AG04449 (cell line): ENCODE measurements around the gene ARL15.

Source experiments
- CTCF ChIA-PET: fragments of 350-600 bp; formaldehyde crosslinking; extraction: SDS; loops from one replicate; lab custom pipeline; 2021; ENCODE audit warnings: antibody characterized with exemption; lab: Yijun Ruan, JAX
- POLR2A ChIA-PET: fragments of 400-600, 350-600 bp; formaldehyde crosslinking; extraction: SDS; loops from one replicate; lab custom pipeline; 2020; ENCODE audit warnings: antibody characterized with exemption, inconsistent platforms; lab: Yijun Ruan, JAX
- DNase-seq: peaks from one replicate; pipeline ENCODE4 v3.0.0-alpha.2; 2010; ENCODE audit warnings: low read depth, low spot score
- H3K4me3 ChIP-seq: 2 replicates; pipeline ENCODE4 v1.5.1; 2011; ENCODE audit warnings: low read depth, mild to moderate bottlenecking, control low read depth, low read length
- CTCF ChIP-seq: IDR thresholded peaks from one replicate; pipeline ENCODE4 v1.5.1; 2011; ENCODE audit warnings: mild to moderate bottlenecking, moderate library complexity, low read length, control low read depth, inconsistent platforms; ENCODE audit not compliant: insufficient read depth; ENCODE audit errors: missing control alignments

Gene ARL15

GRCh38 chr5:54081415-54081814 is 229.0 kb downstream of the ARL15 start:
- DNase-seq: no peak
- CTCF ChIA-PET: no interaction called here
- no peak for TF ChIP-seq CTCF
- POLR2A ChIA-PET: no interaction called here
- no peak overlapping the region for H3K4me3 ChIP-seq

DNA sequence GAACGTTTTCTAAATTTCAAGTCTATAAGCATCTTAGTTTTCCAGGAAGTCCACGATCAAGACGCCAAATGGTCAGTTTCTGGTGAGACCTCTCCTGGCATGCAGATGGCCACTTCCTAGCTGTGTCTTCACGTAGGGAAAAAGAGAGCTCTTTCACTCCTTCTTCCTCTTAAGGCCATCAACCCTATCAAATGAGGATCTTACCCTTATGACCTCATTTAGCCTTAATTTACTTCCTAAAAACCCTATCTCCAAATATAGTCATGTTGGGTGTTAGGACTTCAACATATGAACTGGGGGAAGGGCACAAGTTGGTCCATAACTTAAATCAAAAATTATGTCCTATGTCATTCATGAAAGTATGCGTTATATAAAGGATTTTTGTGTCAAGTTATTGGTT is 229.5 kb downstream of the ARL15 start:
- TF ChIP-seq CTCF: no peak
- DNase-seq: no peak
- H3K4me3 ChIP-seq: no peak overlapping the region
- CTCF ChIA-PET: no interaction called here
- POLR2A ChIA-PET: no interaction called here

- no peak overlapping the region for H3K4me3 ChIP-seq
- POLR2A ChIA-PET: no interaction called here
- DNase-seq: no peak
- CTCF ChIA-PET: interaction anchor here (1.8 kb wide), 1 partner anchor 12 kb away, joined by 5 read pairs; no protein-coding TSS in a partner anchor
- TF ChIP-seq CTCF: no peak
Observed at GRCh38 chr5:54073735-54074134, 236.6 kb downstream of the ARL15 start.

GRCh38 chr5:54073131-54073530 is 237.2 kb downstream of the ARL15 start:
- DNase-seq: no peak
- no peak for TF ChIP-seq CTCF
- ChIA-PET CTCF (interaction anchor here (1.6 kb wide), 1 partner anchor 13 kb away, joined by 3 read pairs; no protein-coding TSS in a partner anchor), POLR2A (no interaction called here)
- H3K4me3 ChIP-seq: no peak overlapping the region

GRCh38 chr5:54066433-54066832 is 243.9 kb downstream of the ARL15 start:
- no peak for TF ChIP-seq CTCF
- no peak overlapping the region for H3K4me3 ChIP-seq
- ChIA-PET POLR2A (no interaction called here), CTCF (interaction anchor here (1.8 kb wide), 1 partner anchor 20 kb away, joined by 5 read pairs; no protein-coding TSS in a partner anchor)
- DNase-seq: no peak

DNA sequence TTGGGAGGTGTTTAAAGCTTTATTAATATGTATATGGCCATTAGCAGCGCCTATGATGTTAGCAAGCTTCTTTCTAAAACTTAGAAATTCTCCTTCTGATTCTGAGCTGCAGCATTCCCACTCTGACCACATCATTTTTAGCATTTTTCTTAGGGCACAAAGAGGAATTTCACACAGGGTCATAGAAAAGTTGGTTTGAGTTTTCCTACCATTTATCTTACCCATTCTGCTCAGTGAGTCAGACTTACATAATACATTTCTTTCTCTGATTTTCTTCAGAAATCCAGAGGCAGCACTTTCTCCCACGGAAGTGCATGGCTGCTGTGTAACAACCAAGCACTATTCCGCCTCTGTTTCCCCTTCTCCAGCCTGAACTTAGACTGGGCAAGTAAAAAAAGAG is 246.6 kb downstream of the ARL15 start:
- POLR2A ChIA-PET: interaction anchor here (0.6 to 1.1 kb wide), 2 partner anchors 28 to 47 kb away, joined by 3 read pairs; no protein-coding TSS in a partner anchor
- peak; percentile 74 for DNase-seq
- no peak for TF ChIP-seq CTCF
- CTCF ChIA-PET: interaction anchor here (0.7 to 1.3 kb wide), 2 partner anchors 23 to 460 kb away, joined by 3 read pairs; no protein-coding TSS in a partner anchor
- H3K4me3 ChIP-seq: no peak overlapping the region
